Omental fat pad (tissue), 4 donors: ENCODE measurements around the gene USP32. TPM values are rescaled to one million over a fixed set of nuclear protein-coding genes. Genes with fewer than 3 reads are reported as not detected.

Source experiments
- ATAC-seq: fragments of 150-250 bp; one replicate; pipeline ENCODE4 v1.9.1; 2016; ENCODE audit warnings: mild to moderate bottlenecking, moderate library complexity; ENCODE audit not compliant: low FRiP score
- DNase-seq: peaks from one replicate; pipeline ENCODE4 v3.0.0-alpha.2; 2019; ENCODE audit warnings: low spot score
- CTCF ChIP-seq, 3 donors: fragments of 450-650 bp; IDR thresholded peaks; one replicate each; pipeline ENCODE4 v1.5.1; 2016 to 2017; ENCODE audit warnings: antibody characterized with exemption in 3 of 3, mild to moderate bottlenecking in 3 of 3, moderate library complexity in 2 of 3
- total RNA-seq, 4 donors: library from RNA; depleted of rRNA; stranded (reverse); fragments of >200 nt; gene quantifications; one replicate each; pipeline ENCODE4 v1.1.0, GENCODE V29; 2016

USP32 gene
- total RNA-seq, 4 donors from 2014 or later, result 53.3 to 91.6 (median 69.7) TPM

- ATAC-seq (no peak), DNase-seq (no peak)
- no peak for TF ChIP-seq CTCF (IDR thresholded peaks at IDR 0.05)
Measured at GRCh38 chr17:60280673-60281072, 111.3 kb downstream of the USP32 start.

GRCh38 chr17:60278237-60278636, 113.7 kb downstream of the USP32 start:
- DNase-seq (no peak), ATAC-seq (no peak)
- no peak for TF ChIP-seq CTCF (IDR thresholded peaks at IDR 0.05)

GRCh38 chr17:60277258-60277657, 114.7 kb downstream of the USP32 start:
- no peak for TF ChIP-seq CTCF (IDR thresholded peaks at IDR 0.05)
- no peak for DNase-seq
- no peak for ATAC-seq

- DNase-seq, result no peak
- no peak for ATAC-seq
- TF ChIP-seq CTCF (IDR thresholded peaks at IDR 0.05), result no peak
Measured at GRCh38 chr17:60269417-60269816, 122.5 kb downstream of the USP32 start.

- ATAC-seq (no peak), DNase-seq (no peak)
- no peak for TF ChIP-seq CTCF (IDR thresholded peaks at IDR 0.05)
Measured at GRCh38 chr17:60260540-60260939, 131.4 kb downstream of the USP32 start.

- no peak for TF ChIP-seq CTCF (IDR thresholded peaks at IDR 0.05)
- no peak for DNase-seq
- ATAC-seq, result no peak
Measured at GRCh38 chr17:60258313-60258712, 133.6 kb downstream of the USP32 start.

GRCh38 chr17:60256174-60256573, 135.8 kb downstream of the USP32 start:
- no peak for ATAC-seq
- TF ChIP-seq CTCF (IDR thresholded peaks at IDR 0.05), result no peak
- DNase-seq, result no peak
